GM19193 (cell line): Measurements from ENCODE around the gene SPTBN5.

Source experiments
- POLR2A ChIP-seq: IDR thresholded peaks from 4 replicates; pipeline ENCODE4 v1.6.1; 2011; ENCODE audit not compliant: insufficient read depth, insufficient read length; ENCODE audit errors: extremely low read depth

SPTBN5 gene

DNA sequence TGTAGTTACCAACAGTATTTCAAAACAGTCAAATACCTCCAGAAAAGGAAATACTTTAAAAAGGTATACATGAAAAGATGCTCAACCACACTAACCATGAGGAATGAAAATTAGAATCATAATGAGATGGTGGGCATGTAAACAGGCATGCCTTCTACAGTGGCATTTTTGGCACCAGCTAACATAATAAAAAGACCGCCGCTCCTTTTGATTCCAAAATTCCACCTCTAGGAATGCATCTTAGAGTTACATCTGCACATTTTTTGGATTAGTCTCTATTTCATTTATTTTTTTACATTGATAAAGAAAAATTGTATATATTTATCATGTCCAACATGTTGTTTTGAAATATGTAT is 37.0 kb upstream of the SPTBN5 start:
- TF ChIP-seq POLR2A: no peak

DNA sequence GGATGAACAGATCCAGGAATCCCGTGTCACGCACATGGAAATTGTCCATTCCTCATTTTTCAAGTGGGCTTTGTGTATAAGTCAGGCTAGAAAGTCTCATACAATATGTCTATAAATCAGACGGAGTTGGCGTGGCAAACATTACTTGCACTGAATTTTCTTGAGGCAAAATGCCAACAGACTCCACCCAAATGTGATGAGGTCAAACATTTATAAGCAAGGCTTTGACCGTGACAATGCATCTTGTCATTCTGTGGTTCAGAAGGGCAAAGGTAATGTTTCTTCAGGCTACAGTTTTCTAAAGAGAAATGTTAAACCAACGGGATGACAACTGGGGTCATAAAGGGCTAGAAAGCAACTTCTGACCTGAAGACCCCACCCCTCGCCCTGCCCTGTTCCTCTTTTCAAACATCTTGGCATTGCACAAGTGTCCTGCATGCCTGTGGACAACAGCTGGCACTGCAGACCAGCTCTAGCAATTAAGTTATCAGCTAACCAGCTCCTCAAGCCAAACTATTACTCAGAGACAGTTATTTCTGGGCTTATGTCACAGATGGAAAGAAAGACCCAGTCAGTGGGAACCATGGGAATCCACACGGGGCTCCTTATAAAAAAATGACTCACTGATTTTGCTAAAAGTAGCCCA is 36.5 kb upstream of the SPTBN5 start:
- TF ChIP-seq POLR2A: no peak

DNA sequence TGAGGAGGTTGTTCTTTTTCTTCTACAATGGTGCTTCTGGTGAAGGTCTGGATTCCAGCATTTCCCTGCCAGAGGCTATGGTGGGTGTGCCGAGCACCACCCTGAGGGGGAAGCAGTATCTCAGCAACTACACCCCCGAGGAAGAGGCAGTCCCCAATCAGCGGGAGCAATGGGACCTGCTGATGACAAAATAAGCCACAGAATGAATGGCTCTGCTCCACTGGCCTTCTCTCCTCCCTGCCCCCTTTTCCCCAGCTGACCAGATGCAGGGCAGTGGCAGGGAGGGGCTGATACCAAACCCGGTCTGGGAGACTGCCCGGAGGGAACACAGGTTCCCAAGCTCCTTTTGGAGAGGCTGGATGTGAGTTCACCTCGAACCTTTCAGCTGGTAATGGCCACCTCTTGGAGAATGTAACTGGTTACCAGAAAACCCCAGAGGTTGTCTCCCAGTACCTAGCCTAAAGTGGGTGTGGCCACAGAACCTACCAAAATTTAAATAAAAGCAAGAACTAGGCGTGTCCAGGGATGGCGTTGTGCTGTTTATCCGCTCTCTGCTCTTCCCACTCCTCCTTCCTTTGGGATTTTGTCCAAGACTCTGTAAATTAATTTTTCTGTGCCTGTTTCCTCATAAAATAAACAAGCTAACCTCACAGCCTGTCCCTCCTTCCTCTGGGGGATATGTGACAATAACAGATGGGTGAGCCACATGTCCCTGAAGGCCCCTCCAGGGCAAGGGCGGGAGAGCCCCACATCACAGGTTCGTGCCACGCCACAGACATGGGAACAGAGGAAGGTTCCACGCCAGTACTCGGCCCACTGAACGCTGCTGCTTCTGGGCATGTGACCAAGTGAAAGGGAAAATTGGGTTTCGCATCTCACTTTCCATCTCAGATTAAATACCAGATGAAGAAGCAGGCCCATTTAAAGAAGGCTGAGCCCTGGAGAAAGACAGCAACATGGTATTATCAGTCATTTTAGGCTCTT is 35.1 kb upstream of the SPTBN5 start:
- TF ChIP-seq POLR2A: no peak

- TF ChIP-seq POLR2A: no peak
These were observed 34.2 kb upstream of the SPTBN5 start for GRCh38 chr15:41928100-41928499.

GRCh38 chr15:41927536-41927935 is 33.7 kb upstream of the SPTBN5 start:
- TF ChIP-seq POLR2A: no peak

GRCh38 chr15:41926185-41927056 is 32.6 kb upstream of the SPTBN5 start:
- no peak for TF ChIP-seq POLR2A

- TF ChIP-seq POLR2A: no peak
These were observed 31.3 kb upstream of the SPTBN5 start for GRCh38 chr15:41925086-41925608.

DNA sequence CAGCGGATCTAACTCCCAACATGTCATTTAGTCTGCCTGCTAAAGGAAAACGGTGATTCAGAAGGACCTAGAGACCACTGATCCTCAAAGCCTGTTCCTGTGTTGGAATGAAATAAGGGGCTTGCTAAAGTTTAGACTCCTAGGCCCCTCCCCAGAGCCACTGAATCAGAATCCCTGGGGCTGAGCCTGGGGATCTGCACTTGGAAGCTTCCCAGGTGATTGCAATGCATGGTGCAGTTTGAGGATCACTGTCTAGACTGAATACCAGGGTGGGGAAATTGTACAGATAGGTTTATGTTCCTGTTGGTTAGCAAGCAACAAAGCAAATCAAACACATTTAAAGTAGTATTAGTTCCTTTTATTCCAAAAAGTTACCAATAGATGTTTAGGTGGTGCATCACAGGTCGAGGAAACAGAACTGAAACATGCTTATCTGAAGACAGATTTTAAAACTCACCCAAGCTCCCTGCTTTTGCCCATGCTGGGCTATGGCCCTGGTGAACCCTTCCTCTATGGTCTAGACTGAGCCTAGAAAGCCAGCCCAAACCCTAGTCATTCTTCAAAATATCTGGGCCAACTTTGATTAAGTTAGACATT is 29.6 kb upstream of the SPTBN5 start:
- no peak for TF ChIP-seq POLR2A

DNA sequence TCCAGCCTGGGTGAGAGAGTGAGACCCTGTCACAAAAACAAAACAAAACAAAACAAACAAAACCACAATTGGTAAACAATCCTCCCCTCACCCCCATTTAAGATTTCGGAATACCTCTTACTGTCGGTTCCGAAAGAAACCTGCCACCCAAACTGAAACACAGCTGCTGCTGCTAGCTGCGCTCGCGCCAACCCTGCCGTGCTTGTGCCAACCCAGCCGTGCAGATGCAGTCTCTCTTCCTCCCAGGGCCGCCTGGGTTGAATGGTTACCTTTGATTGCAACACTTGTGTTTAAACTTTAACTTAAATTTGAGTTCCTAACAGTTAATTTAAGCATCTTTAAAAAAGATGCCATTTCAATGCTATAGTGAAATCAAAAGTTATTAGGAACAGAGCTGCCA is 28.5 kb upstream of the SPTBN5 start:
- TF ChIP-seq POLR2A: no peak

DNA sequence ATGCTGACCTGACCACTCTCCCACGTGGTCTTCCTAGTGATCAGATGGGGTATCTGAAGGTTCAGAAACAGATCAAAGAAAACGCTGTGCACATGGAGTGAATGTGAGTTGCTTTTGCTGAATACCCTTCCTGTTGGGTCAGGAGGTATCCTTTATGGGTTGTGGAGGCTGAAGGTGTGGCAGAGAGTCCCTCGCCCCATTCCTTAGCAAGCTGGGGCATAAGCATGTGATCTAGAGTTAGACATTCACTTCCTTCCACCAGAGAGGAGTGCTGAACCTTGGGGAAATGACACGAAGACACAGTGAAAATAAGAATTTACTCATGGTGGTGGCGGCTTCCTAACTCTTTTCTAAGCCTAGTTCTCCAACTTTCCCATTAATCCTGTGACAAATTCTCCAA is 27.8 kb upstream of the SPTBN5 start:
- no peak for TF ChIP-seq POLR2A

DNA sequence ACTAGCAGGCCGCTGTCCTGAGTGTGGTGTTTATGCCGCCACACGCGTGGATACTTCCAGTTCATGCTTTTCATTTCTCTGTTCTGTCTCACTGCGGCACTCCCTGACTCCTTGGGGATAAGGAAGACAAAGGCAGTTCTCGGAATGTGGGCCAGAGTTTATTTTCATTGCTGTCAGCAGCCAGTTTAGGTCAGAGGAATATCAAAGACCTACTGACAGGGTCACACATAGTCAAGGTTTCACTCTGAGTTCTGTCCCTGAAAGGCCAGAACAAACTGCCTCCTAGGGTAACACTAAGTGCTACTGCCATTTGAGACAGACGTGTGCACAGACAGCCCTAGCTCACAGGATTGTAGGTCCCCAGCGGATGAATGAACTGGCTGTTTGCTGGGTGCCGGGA is 27.3 kb upstream of the SPTBN5 start:
- no peak for TF ChIP-seq POLR2A

- no peak for TF ChIP-seq POLR2A
These were observed 26.2 kb upstream of the SPTBN5 start for GRCh38 chr15:41919954-41920538.

DNA sequence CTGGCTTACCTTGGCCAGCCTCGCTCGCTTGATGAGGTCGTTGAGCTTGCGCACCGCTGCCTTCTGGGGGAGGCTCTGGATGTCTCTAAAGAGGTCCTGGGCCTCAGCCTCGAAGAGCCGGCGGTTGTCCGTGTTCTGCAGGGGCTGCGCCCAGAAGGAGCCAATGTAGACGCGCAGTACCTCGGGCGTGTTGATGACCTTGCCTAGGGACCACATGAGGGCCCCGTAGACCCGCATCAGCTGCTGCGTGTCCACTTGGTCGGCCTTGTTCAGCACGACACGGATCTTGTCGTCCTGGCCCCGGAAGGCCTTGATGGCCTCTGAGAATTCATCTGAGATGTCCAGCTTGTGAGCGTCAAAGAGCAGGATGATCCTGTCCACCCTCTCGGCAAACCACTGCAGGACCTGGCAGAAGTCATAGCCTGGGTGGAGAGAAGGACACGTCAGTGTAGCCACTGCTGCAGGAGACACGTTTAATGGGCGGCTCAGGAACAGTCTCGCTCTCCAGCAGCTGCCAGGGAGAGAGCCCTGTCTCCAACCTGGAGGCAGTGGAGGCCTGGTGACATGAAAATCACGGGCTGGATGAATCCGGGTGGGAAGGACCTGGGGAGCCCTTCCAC is 25.5 kb upstream of the SPTBN5 start:
- TF ChIP-seq POLR2A: no peak
